K562 (cell line): Measurements from ENCODE around the gene TJP3. TPM values are rescaled to one million over a fixed set of nuclear protein-coding genes. Genes with fewer than 3 reads are reported as not detected.

Experiments
- ATAC-seq: fragments of 200-7000 bp; cut with Tn5 transposase; 3 replicates; pipeline ENCODE4 v1.9.1; 2020; ENCODE audit warnings: moderate library complexity
- BruUV-seq: library from RNA; stranded (reverse); fragments of 400-500 nt; replicated peaks from 2 replicates; lab custom pipeline; 2021; lab: Mats Ljungman, UMichigan
- CTCF ChIA-PET: fragments of 300-600 bp; formaldehyde crosslinking; extraction: SDS; loops from one replicate; lab custom pipeline; 2021; ENCODE audit warnings: low intra/inter-chr PET ratio; lab: Yijun Ruan, JAX
- POLR2A ChIA-PET: fragments of 300-600, 350-650 bp; sonication (Branson Sonifier 250); formaldehyde crosslinking; extraction: SDS; loops from one replicate; lab custom pipeline; 2021; ENCODE audit warnings: antibody characterized with exemption, inconsistent platforms; lab: Yijun Ruan, JAX
- DNase-seq, 4 experiments: peaks; one replicate each; pipeline versions ENCODE4 v3.0.0 to v3.0.0-alpha.2; 2011 to 2018; ENCODE audit warnings: low spot score in 3 of 4, mixed read lengths in 3 of 4; ENCODE audit errors: extremely low read depth in 1 of 4
- FAIRE-seq: peaks from 2 replicates; lab custom pipeline; 2011; peaks lifted over from hg19 to GRCh38; lab: Jason Lieb, UNC
- H2AFZ ChIP-seq: 2 replicates; pipeline ENCODE4 v1.6.0; 2011; ENCODE audit warnings: low read depth, low read length, control low read depth, inconsistent platforms
- H3K27ac ChIP-seq: fragments of 200-600 bp; 3 replicates; pipeline ENCODE4 v1.8.0; 2011; ENCODE audit warnings: low read depth, mild to moderate bottlenecking, control low read depth, inconsistent platforms, low read length, moderate library complexity, mixed read lengths; ENCODE audit errors: extremely low read depth
- H3K27me3 ChIP-seq, 2 experiments: fragments of 300-600 bp in 1 of 2; 2 replicates in 1 of 2; 3 replicates in 1 of 2; pipeline versions ENCODE4 v1.6.0 to v1.8.0; 2011; ENCODE audit warnings: inconsistent platforms in 2 of 2, low read length in 2 of 2, mild to moderate bottlenecking in 1 of 2, mixed read lengths in 1 of 2, moderate library complexity in 1 of 2; ENCODE audit not compliant: control insufficient read depth in 2 of 2, insufficient read depth in 2 of 2
- H3K36me3 ChIP-seq: fragments of 300-600 bp; 3 replicates; pipeline ENCODE4 v1.8.0; 2011; ENCODE audit warnings: mild to moderate bottlenecking, low read length, inconsistent platforms; ENCODE audit not compliant: control insufficient read depth, insufficient read depth
- H3K4me1 ChIP-seq, 2 experiments: fragments of 200-600 bp in 1 of 2; replicated peaks in 1 of 2; 2 replicates in 1 of 2; 3 replicates in 1 of 2; pipeline versions ENCODE4 v1.5.1 to v1.8.0; 2011; ENCODE audit warnings: inconsistent platforms in 2 of 2, low read length in 2 of 2, mild to moderate bottlenecking in 1 of 2, mixed read lengths in 1 of 2, moderate library complexity in 1 of 2; ENCODE audit not compliant: control insufficient read depth in 2 of 2, insufficient read depth in 2 of 2
- H3K4me2 ChIP-seq: 2 replicates; pipeline ENCODE4 v1.6.1; 2011; ENCODE audit warnings: low read length, control low read depth, inconsistent platforms, mixed read lengths; ENCODE audit not compliant: insufficient read depth
- H3K4me3 ChIP-seq: fragments of 200-600 bp; sonication (generic), shearing (Covaris generic); 2 replicates; pipeline ENCODE4 v1.5.1; 2016; ENCODE audit warnings: control low read depth, inconsistent platforms
- H3K79me2 ChIP-seq: fragments of 200-600 bp; 3 replicates; pipeline ENCODE4 v1.8.0; 2011; ENCODE audit warnings: low read length, inconsistent platforms; ENCODE audit not compliant: control insufficient read depth, insufficient read depth
- H3K9ac ChIP-seq, 2 experiments: 2 replicates each; pipeline versions ENCODE4 v1.6.0 to v1.6.1; 2011; ENCODE audit warnings: low read depth in 2 of 2, low read length in 2 of 2, control low read depth in 1 of 2, inconsistent platforms in 1 of 2, mild to moderate bottlenecking in 1 of 2, mixed read lengths in 1 of 2; ENCODE audit not compliant: insufficient read depth in 1 of 2
- H3K9me1 ChIP-seq: one replicate; pipeline ENCODE4 v1.6.0; 2011; ENCODE audit warnings: inconsistent platforms, mild to moderate bottlenecking, low read length, moderate library complexity; ENCODE audit not compliant: control insufficient read depth, insufficient read depth
- H3K9me3 ChIP-seq: replicated peaks from 2 replicates; pipeline ENCODE4 v1.5.1; 2011; ENCODE audit warnings: low read depth, low read length, inconsistent platforms; ENCODE audit not compliant: control insufficient read depth, insufficient read depth
- H4K20me1 ChIP-seq: replicated peaks from 2 replicates; pipeline ENCODE4 v1.6.1; 2011; ENCODE audit warnings: low read length, inconsistent platforms, mixed read lengths; ENCODE audit not compliant: control insufficient read depth, insufficient read depth
- ARID2 ChIP-seq: fragments of 450-650 bp; IDR thresholded peaks from 2 replicates; pipeline ENCODE4 v1.6.1; 2017; ENCODE audit warnings: antibody characterized with exemption, mild to moderate bottlenecking
- ETV6 ChIP-seq, 3 experiments: fragments of 150-350 bp in 1 of 3; sonication (generic) in 1 of 3; formaldehyde crosslinking in 1 of 3; IDR thresholded peaks; 2 replicates each; pipeline versions ENCODE4 v1.6.1 to v1.8.0; 2014 to 2022; ENCODE audit warnings: borderline replicate concordance in 2 of 3, low read depth in 2 of 3, antibody characterized with exemption in 1 of 3, low read length in 1 of 3, mild to moderate bottlenecking in 1 of 3, missing genetic modification reagents in 1 of 3
- FIP1L1 ChIP-seq: fragments of 200-400 bp; formaldehyde crosslinking; IDR thresholded peaks from 2 replicates; pipeline ENCODE4 v1.6.1; 2018; ENCODE audit warnings: mild to moderate bottlenecking, low read depth, low read length; ENCODE audit not compliant: poor library complexity, severe bottlenecking
- GABPB1 ChIP-seq: sonication (generic); formaldehyde crosslinking; IDR thresholded peaks from 2 replicates; pipeline ENCODE4 v1.8.0; 2022; ENCODE audit warnings: mild to moderate bottlenecking, missing genetic modification reagents
- GMEB1 ChIP-seq: fragments of 250-450 bp; sonication (Bioruptor Pico); IDR thresholded peaks from 2 replicates; pipeline ENCODE4 v1.4.0; 2020; ENCODE audit warnings: mild to moderate bottlenecking
- HNRNPUL1 ChIP-seq: fragments of 200-400 bp; formaldehyde crosslinking; IDR thresholded peaks from 2 replicates; pipeline ENCODE4 v1.6.1; 2017; ENCODE audit warnings: low read length
- IFI16 ChIP-seq: fragments of 250-450 bp; sonication (Bioruptor Pico); IDR thresholded peaks from 2 replicates; pipeline ENCODE4 v2.1.2; 2022; ENCODE audit warnings: mild to moderate bottlenecking, inconsistent platforms
- IRF2 ChIP-seq: sonication (generic); formaldehyde crosslinking; IDR thresholded peaks from 2 replicates; pipeline ENCODE4 v1.8.1; 2022; ENCODE audit warnings: mild to moderate bottlenecking, missing genetic modification reagents
- KAT8 ChIP-seq: fragments of 450-650 bp; IDR thresholded peaks from 2 replicates; pipeline ENCODE4 v1.6.1; 2016; ENCODE audit warnings: low read depth, mild to moderate bottlenecking
- NCOA6 ChIP-seq: fragments of 450-650 bp; IDR thresholded peaks from 2 replicates; pipeline ENCODE4 v1.6.1; 2017; ENCODE audit warnings: mild to moderate bottlenecking
- NELFE ChIP-seq: IDR thresholded peaks from 2 replicates; pipeline ENCODE4 v1.6.1; 2011; ENCODE audit warnings: mild to moderate bottlenecking; ENCODE audit not compliant: insufficient read depth, insufficient read length
- PATZ1 ChIP-seq: fragments of 250-450 bp; sonication (Bioruptor Pico); IDR thresholded peaks from 2 replicates; pipeline ENCODE4 v1.5.0; 2020; ENCODE audit warnings: mild to moderate bottlenecking, borderline replicate concordance
- SNAPC5 ChIP-seq: fragments of 250-450 bp; sonication (Bioruptor Pico); IDR thresholded peaks from 2 replicates; pipeline ENCODE4 v1.8.0; 2021; ENCODE audit warnings: moderate library complexity, mild to moderate bottlenecking, inconsistent platforms
- TAL1 ChIP-seq: fragments of 450-650 bp; IDR thresholded peaks from 2 replicates; pipeline ENCODE4 v1.6.1; 2016; ENCODE audit warnings: mild to moderate bottlenecking
- THAP7 ChIP-seq: fragments of 250-450 bp; sonication (Bioruptor Pico); IDR thresholded peaks from 2 replicates; pipeline ENCODE4 v1.5.0; 2021
- TRIM28 ChIP-seq: fragments of 450-650 bp; IDR thresholded peaks from 2 replicates; pipeline ENCODE4 v1.6.1; 2017
- ZC3H11A ChIP-seq: IDR thresholded peaks from 2 replicates; pipeline ENCODE4 v1.6.1; 2012; ENCODE audit warnings: low read depth, low read length, improper control_type of control experiment
- ZNF24 ChIP-seq: fragments of 450-650 bp; IDR thresholded peaks from 2 replicates; pipeline ENCODE4 v1.6.1; 2016
- ZNF780A ChIP-seq: fragments of 250-450 bp; sonication (Bioruptor Pico); IDR thresholded peaks from 2 replicates; pipeline ENCODE4 v1.5.0; 2021; ENCODE audit warnings: mild to moderate bottlenecking
- WGBS: fragments of 100-300 bp; shearing (Covaris generic); methylation state at CpG from one replicate; pipeline ENCODE4 v1.1.6; 2016; ENCODE audit warnings: low coverage, mixed read lengths; ENCODE audit not compliant: insufficient coverage; ENCODE audit errors: missing lambda C conversion rate; 5-methylcytosine and 5-hydroxymethylcytosine counted together
- in situ Hi-C: fragments of 300-500 bp; cut with MboI; formaldehyde crosslinking; loops from 4 replicates; pipeline ENCODE4 v1.15.0; 2018; ENCODE audit warnings: inconsistent platforms, mixed read lengths
- intact Hi-C: fragments of 100-400 bp; cut with micrococcal nuclease; formaldehyde crosslinking; loops from 2 replicates; pipeline ENCODE4 v1.14.2; 2022
- polyA plus RNA-seq, 8 experiments: library from polyadenylated mRNA; depleted of rRNA in 4 of 8; stranded (reverse) in 5 of 8; unstranded in 3 of 8; fragments of >200 nt; fragmentation: Nextera tagmentation in 2 of 8; fragmentation: Illumina TruSeq in 1 of 8; extraction: Ambion mirVana in 2 of 8; extraction: Trizol in 1 of 8; gene quantifications; 2 replicates each; pipeline versions ENCODE4 v1.2.1 to v1.2.3, GENCODE V29; 2011 to 2014; ENCODE audit warnings: inconsistent platforms in 1 of 8, missing spikeins in 1 of 8
- total RNA-seq, 7 experiments: library from RNA; depleted of rRNA in 6 of 7; stranded (reverse); fragments of >200 nt in 6 of 7; fragmentation: Illumina TruSeq in 2 of 7; extraction: Trizol in 2 of 7; gene quantifications; 2 replicates each; pipeline versions ENCODE4 v1.2.1 to v1.2.3, GENCODE V29; 2011 to 2021; ENCODE audit warnings: low replicate concordance in 1 of 7

TJP3 gene
- total and polyA plus RNA-seq, 9 of the 15 experiments (the other 6 are each of a cell fraction or from before 2014, with no cell fraction given) = 0.11 to 2.4 (median 0.57) TPM; not detected in 1

GRCh38 chr19:3767050-3767449 lies 58.9 kb downstream of the TJP3 start:
- no peak overlapping the region for H3K4me2 ChIP-seq
- H3K9me3 ChIP-seq = no peaks in the 10 kb centered on the region
- in situ Hi-C loops (no loop called here), intact Hi-C loops (no loop called here)
- FAIRE-seq (no peak), ATAC-seq (no peak), DNase-seq (no peak)
- ChIA-PET POLR2A (no interaction called here), CTCF (no interaction called here)
- peaks cover 6% of the 10 kb centered on the region for H3K79me2 ChIP-seq
- peaks cover 28% of the 10 kb centered on the region; the same call in 2 of the 3 replicates for H3K36me3 ChIP-seq
- BruUV-seq = no TSS peak
- no peak overlapping the region for H2AFZ ChIP-seq
- H3K27ac ChIP-seq = no peak overlapping the region
- H3K9me1 ChIP-seq = no peaks in the 10 kb centered on the region
- no peak overlapping the region for H3K4me3 ChIP-seq
- H3K9ac ChIP-seq = no peak overlapping the region
- H3K27me3 ChIP-seq = no peaks in the 10 kb centered on the region
- 94% methylated on average over 20 of the region's 23 CpGs for WGBS
- H3K4me1 ChIP-seq = peaks cover 3 to 44% of the 10 kb centered on the region in 2 experiments; a peak in 2 of 5 replicates
- H4K20me1 ChIP-seq = no peaks in the 10 kb centered on the region
- TF ChIP-seq TRIM28 (no peak), GABPB1 (CRISPR knock-in tag) (no peak), KAT8 (no peak), IFI16 (no peak), ETV6 (IDR thresholded peaks at IDR 0.05; ENCODE audit: borderline replicate concordance in 1 of 2, low read depth in 2 of 2, low read length in 1 of 2) (no peak), ETV6 (CRISPR knock-in tag; IDR thresholded peaks at IDR 0.05; ENCODE audit: borderline replicate concordance) (no peak), GMEB1 (CRISPR knock-in tag) (no peak), IRF2 (CRISPR knock-in tag) (no peak), NCOA6 (no peak), ARID2 (no peak), PATZ1 (no peak), THAP7 (CRISPR knock-in tag) (no peak), ZC3H11A (no peak), ZNF780A (no peak), TAL1 (no peak), SNAPC5 (no peak), NELFE (no peak), FIP1L1 (no peak), ZNF24 (no peak), HNRNPUL1 (no peak)
